Measurements from ENCODE around the gene TRAF2. TPM values are rescaled to one million over a fixed set of nuclear protein-coding genes. Genes with fewer than 3 reads are reported as not detected.
"Not testable (repeated sequence)": the region's sequence is repeated elsewhere in the genome, so short reads cannot be mapped to it uniquely, and the experiment has no call there.

TRAF2 gene
- total and polyA plus RNA-seq, 2 of the 4 experiments (the other 2 are of a cell fraction): 6.6 to 12.0 TPM

GRCh38 chr9:136837856-136838277, 48.4 kb upstream of the TRAF2 start:
- H3K4me2 ChIP-seq (ENCODE audit: low read depth, low read length); CTCF ChIA-PET; H2BK120ac ChIP-seq (ENCODE audit: low read depth, low read length); H2AFZ ChIP-seq (replicated peaks; ENCODE audit: low read length, poor library complexity); H2AK9ac ChIP-seq (replicated peaks; ENCODE audit: low read depth, low read length, poor library complexity); H3K23ac ChIP-seq (ENCODE audit: low read depth, low read length); H3K27me3 ChIP-seq (ENCODE audit: control insufficient read depth, insufficient read depth, low read length); ATAC-seq (ENCODE audit: low read depth); H3K9me1 ChIP-seq (ENCODE audit: insufficient read depth, low read length); H3K18ac ChIP-seq (ENCODE audit: low read depth, low read length); H3K9me3 ChIP-seq (ENCODE audit: control insufficient read depth, insufficient read depth, low read length); H2BK20ac ChIP-seq (ENCODE audit: low read depth, low read length); H2BK5ac ChIP-seq (ENCODE audit: low read depth, low read length, poor library complexity, severe bottlenecking); H3K56ac ChIP-seq (ENCODE audit: extremely low read depth, insufficient read depth, low read length); POLR2A ChIA-PET (ENCODE audit: unreplicated experiment); H2BK15ac ChIP-seq (ENCODE audit: low read depth, low read length); H3K4me1 ChIP-seq (ENCODE audit: control insufficient read depth, insufficient read depth, low read length); H3K9ac ChIP-seq (ENCODE audit: low read depth, low read length); H3K79me1 ChIP-seq (ENCODE audit: low read depth in 1 of 2, low read length in 2 of 2); in situ Hi-C loops (cut with MboI; ENCODE audit: low sequenced_read_pairs); BruUV-seq (replicated peaks); H2AK5ac ChIP-seq (ENCODE audit: low read depth, low read length); H4K5ac ChIP-seq (ENCODE audit: low read depth, low read length); DNase-seq; H3K4me3 ChIP-seq (ENCODE audit: insufficient read depth, low read depth, low read length); H3K4ac ChIP-seq (ENCODE audit: low read depth, low read length); H4K91ac ChIP-seq (ENCODE audit: insufficient read depth, low read depth, low read length); H4K8ac ChIP-seq (ENCODE audit: low read depth in 2 of 2, low read length in 2 of 2); H3K14ac ChIP-seq (replicated peaks; ENCODE audit: low read depth, low read length); H3K27ac ChIP-seq (ENCODE audit: insufficient read depth, low read length); intact Hi-C loops (cut with micrococcal nuclease); dilution Hi-C loops (cut with HindIII; ENCODE audit: low sequenced_read_pairs, unreplicated experiment): not testable (repeated sequence)
- Histone ChIP-seq H4K20me1 (ENCODE audit: insufficient read depth, low read length) (peaks cover 17% of the 10 kb centered on the region), H3K36me3 (ENCODE audit: control insufficient read depth, insufficient read depth, low read length) (peaks cover 17% of the 10 kb centered on the region)
- WGBS, 2 experiments (ENCODE audit: extremely low coverage in 2 of 2, insufficient read length in 1 of 2): no CpG with 5 or more reads among the region's 15 CpGs
